ENCODE measurements around the gene QPCTL.

QPCTL gene

DNA sequence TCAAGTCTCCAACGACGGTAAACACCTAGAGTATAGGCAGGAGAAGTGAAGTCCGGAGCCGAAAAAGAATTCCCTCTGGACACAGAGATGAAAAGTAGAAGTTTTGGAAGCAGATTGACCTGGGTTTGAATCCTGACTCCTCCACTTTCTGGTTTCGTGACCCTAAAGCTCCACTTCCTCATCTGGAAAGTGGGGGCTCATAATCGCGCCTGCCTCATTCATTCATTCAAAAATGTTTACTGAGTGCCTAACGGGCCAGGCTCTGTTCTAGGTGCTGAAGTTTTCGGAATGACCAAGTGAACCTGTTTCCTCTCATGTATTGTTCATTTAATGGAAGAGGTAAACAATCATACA is 46.1 kb upstream of the QPCTL start:
- no peak for TF ChIP-seq CTCF (IDR thresholded peaks at IDR 0.05; ENCODE audit: insufficient read depth, low read depth, low read length, missing control alignments)
- no peak overlapping the region for H3K4me3 ChIP-seq (ENCODE audit: low read length)
- no peak for DNase-seq (ENCODE audit: low read depth)

DNA sequence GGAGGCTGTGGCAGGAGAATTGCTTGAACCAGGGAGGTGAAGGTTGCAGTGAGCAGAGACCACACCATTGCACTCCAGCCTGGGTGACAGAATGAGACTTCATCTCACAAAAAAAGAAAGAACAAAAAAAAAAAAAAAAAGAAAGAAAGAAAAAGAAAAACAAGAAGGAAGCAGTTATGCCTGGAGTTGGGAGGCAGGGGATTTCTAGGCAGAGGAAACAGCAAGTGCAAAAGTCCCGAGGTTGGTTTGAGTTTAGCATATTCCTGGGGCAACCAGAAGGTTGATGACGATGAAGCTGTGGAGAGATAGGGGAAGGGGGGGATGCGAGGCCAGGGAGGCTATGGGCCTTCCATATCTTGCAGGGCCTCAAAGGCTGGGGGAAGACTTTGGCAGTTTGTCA is 41.7 kb upstream of the QPCTL start:
- H3K4me3 ChIP-seq (ENCODE audit: low read length) = no peak overlapping the region
- DNase-seq (ENCODE audit: low read depth) = no peak
- no peak for TF ChIP-seq CTCF (IDR thresholded peaks at IDR 0.05; ENCODE audit: insufficient read depth, low read depth, low read length, missing control alignments)

DNA sequence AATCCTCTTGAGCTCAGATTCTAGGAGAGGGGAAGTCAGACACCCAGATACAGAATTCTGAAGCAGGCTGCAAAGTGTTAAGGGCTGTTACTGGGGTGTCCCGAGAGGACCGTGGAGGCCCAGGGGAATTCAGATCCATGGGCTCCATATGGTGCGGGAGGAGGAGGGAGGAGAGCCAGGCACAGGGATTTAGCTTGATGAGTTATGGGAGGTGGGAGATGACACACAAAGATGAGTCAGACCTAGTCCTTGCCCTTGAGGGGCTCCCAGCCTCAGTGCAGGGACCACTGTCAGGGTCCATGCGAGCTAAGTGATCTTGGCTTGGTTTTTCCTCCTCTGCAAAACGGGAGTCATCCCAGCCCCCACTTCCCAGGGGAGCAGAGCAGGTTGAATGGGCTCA is 38.8 kb upstream of the QPCTL start:
- DNase-seq (ENCODE audit: low read depth) = no peak
- TF ChIP-seq CTCF (IDR thresholded peaks at IDR 0.05; ENCODE audit: insufficient read depth, low read depth, low read length, missing control alignments) = no peak
- H3K4me3 ChIP-seq (ENCODE audit: low read length) = no peak overlapping the region

GRCh38 chr19:45655073-45655472 is 37.4 kb upstream of the QPCTL start:
- H3K4me3 ChIP-seq (ENCODE audit: low read length) = no peak overlapping the region
- no peak for DNase-seq (ENCODE audit: low read depth)
- TF ChIP-seq CTCF (IDR thresholded peaks at IDR 0.05; ENCODE audit: insufficient read depth, low read depth, low read length, missing control alignments) = no peak

DNA sequence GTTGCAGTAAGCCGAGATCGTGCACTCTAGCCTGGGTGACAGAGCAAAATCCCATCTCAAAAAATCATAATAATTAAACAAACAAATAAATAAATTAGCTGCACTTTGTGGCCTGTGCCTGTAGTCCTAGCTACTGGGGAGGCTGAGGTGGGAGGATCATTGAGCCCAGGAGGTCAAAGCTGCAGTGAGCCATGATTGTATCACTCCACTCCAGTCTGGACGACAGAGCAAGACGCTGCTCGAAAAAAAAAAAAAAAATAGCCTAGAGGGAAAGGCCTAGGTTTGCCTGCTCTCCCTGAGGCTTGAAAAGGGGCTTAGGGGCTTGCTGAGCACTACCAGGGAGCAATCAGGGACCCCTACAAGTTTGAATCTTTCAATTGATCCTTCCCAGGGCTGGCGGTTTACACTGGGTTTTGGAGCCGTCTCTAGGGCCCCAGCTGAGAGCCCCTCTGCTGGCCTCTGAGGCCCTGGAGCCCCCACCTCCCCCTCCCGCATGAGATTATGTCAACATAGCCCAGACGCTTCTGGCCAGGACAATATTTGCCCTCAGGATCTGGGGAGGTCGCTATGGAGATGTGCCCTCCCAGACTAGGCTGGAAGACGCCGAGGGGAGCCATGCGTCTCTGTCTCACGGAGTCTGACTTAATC is 34.8 kb upstream of the QPCTL start:
- no peak overlapping the region for H3K4me3 ChIP-seq (ENCODE audit: low read length)
- TF ChIP-seq CTCF (IDR thresholded peaks at IDR 0.05; ENCODE audit: insufficient read depth, low read depth, low read length, missing control alignments) = no peak
- DNase-seq (ENCODE audit: low read depth) = no peak

- no peak for DNase-seq (ENCODE audit: low read depth)
- no peak overlapping the region for H3K4me3 ChIP-seq (ENCODE audit: low read length)
- no peak for TF ChIP-seq CTCF (IDR thresholded peaks at IDR 0.05; ENCODE audit: insufficient read depth, low read depth, low read length, missing control alignments)
These were observed 33.3 kb upstream of the QPCTL start for GRCh38 chr19:45659096-45659729.

GRCh38 chr19:45660636-45661035 is 31.8 kb upstream of the QPCTL start:
- DNase-seq (ENCODE audit: low read depth) = no peak
- TF ChIP-seq CTCF (IDR thresholded peaks at IDR 0.05; ENCODE audit: insufficient read depth, low read depth, low read length, missing control alignments) = no peak
- H3K4me3 ChIP-seq (ENCODE audit: low read length) = no peak overlapping the region
